Smooth muscle cell (in vitro differentiated cells): ENCODE measurements around the gene KCNK4. TPM values are rescaled to one million over a fixed set of nuclear protein-coding genes. Genes with fewer than 3 reads are reported as not detected.
"Not testable (repeated sequence)": the region's sequence is repeated elsewhere in the genome, so short reads cannot be mapped to it uniquely, and the experiment has no call there.

Experiments used
- DNase-seq: peaks from one replicate; lab custom pipeline; 2025; ENCODE audit not compliant: unreplicated experiment; lab: John Stamatoyannopoulos, UW
- H2AFZ ChIP-seq: fragments of 200-600 bp; sonication (generic); 2 replicates; pipeline ENCODE4 v1.6.0; 2016; ENCODE audit warnings: antibody characterized with exemption, low read depth, mild to moderate bottlenecking
- H3F3A ChIP-seq: fragments of 200-600 bp; sonication (generic); 2 replicates; pipeline ENCODE4 v1.6.0; 2017; ENCODE audit warnings: antibody characterized with exemption, low read depth
- H3K27ac ChIP-seq: fragments of 200-600 bp; sonication (generic); 2 replicates; pipeline ENCODE4 v1.5.1; 2016; ENCODE audit warnings: low read depth, mild to moderate bottlenecking
- H3K27me3 ChIP-seq: fragments of 200-600 bp; sonication (generic); 2 replicates; pipeline ENCODE4 v1.6.1; 2016; ENCODE audit warnings: low read depth, mild to moderate bottlenecking
- H3K36me3 ChIP-seq: fragments of 200-600 bp; sonication (generic); 2 replicates; pipeline ENCODE4 v1.5.1; 2016; ENCODE audit warnings: low read depth
- H3K4me1 ChIP-seq: fragments of 200-600 bp; sonication (generic); 2 replicates; pipeline ENCODE4 v1.5.1; 2016; ENCODE audit warnings: low read depth
- H3K4me2 ChIP-seq: fragments of 200-600 bp; sonication (generic); 2 replicates; pipeline ENCODE4 v1.6.0; 2016; ENCODE audit warnings: mild to moderate bottlenecking
- H3K4me3 ChIP-seq: fragments of 200-600 bp; sonication (generic); 2 replicates; pipeline ENCODE4 v1.5.1; 2016; ENCODE audit warnings: mild to moderate bottlenecking
- H3K79me2 ChIP-seq: fragments of 200-600 bp; sonication (generic); 2 replicates; pipeline ENCODE4 v1.6.0; 2016; ENCODE audit warnings: low read depth, mild to moderate bottlenecking
- H3K9ac ChIP-seq: fragments of 200-600 bp; sonication (generic); 2 replicates; pipeline ENCODE4 v1.6.0; 2016; ENCODE audit warnings: low read depth
- H3K9me3 ChIP-seq: fragments of 200-600 bp; sonication (generic); replicated peaks from 2 replicates; pipeline ENCODE4 v1.5.1; 2016; ENCODE audit warnings: low read depth
- H4K20me1 ChIP-seq: fragments of 200-600 bp; sonication (generic); 2 replicates; pipeline ENCODE4 v1.6.0; 2016; ENCODE audit warnings: low read depth
- CTCF ChIP-seq: fragments of 200-600 bp; sonication (generic); IDR thresholded peaks from 2 replicates; pipeline ENCODE4 v1.5.1; 2017; ENCODE audit warnings: borderline replicate concordance, mild to moderate bottlenecking, antibody characterized with exemption; ENCODE audit not compliant: insufficient read depth, poor library complexity, severe bottlenecking
- WGBS: methylation state at CpG from one replicate; pipeline ENCODE4 v1.1.7; 2016; ENCODE audit warnings: low lambda C conversion rate; 5-methylcytosine and 5-hydroxymethylcytosine counted together
- polyA plus RNA-seq: library from polyadenylated mRNA; unstranded; fragments of >200 nt; fragmentation: Nextera tagmentation; extraction: Ambion mirVana; gene quantifications from 2 replicates; pipeline ENCODE4 v1.2.1, GENCODE V29; 2016
- total RNA-seq: library from RNA; depleted of rRNA; stranded (reverse); fragments of >200 nt; gene quantifications from 2 replicates; pipeline ENCODE4 v1.2.3, GENCODE V29; 2014

The KCNK4 gene
- total and polyA plus RNA-seq, 2 experiments from 2014 or later: not detected

- 93% methylated on average over 13 of the region's 18 CpGs for WGBS
- H3K79me2 ChIP-seq: peaks cover 13% of the 10 kb centered on the region
- no peak overlapping the region for H3K4me2 ChIP-seq
- H3K36me3 ChIP-seq: no peaks in the 10 kb centered on the region
- H2AFZ ChIP-seq: no peak overlapping the region
- H4K20me1 ChIP-seq: no peaks in the 10 kb centered on the region
- no peak for TF ChIP-seq CTCF
- no peak for DNase-seq
- H3K4me1 ChIP-seq: no peaks in the 10 kb centered on the region
- H3K9ac ChIP-seq: no peak overlapping the region
- no peak overlapping the region for H3K27ac ChIP-seq
- no peaks in the 10 kb centered on the region for H3K9me3 ChIP-seq
- H3K27me3 ChIP-seq: no peaks in the 10 kb centered on the region
- no peaks in the 10 kb centered on the region for H3F3A ChIP-seq
- no peak overlapping the region for H3K4me3 ChIP-seq
These were observed 22.5 kb downstream of the KCNK4 start for GRCh38 chr11:64313491-64314145.

DNA sequence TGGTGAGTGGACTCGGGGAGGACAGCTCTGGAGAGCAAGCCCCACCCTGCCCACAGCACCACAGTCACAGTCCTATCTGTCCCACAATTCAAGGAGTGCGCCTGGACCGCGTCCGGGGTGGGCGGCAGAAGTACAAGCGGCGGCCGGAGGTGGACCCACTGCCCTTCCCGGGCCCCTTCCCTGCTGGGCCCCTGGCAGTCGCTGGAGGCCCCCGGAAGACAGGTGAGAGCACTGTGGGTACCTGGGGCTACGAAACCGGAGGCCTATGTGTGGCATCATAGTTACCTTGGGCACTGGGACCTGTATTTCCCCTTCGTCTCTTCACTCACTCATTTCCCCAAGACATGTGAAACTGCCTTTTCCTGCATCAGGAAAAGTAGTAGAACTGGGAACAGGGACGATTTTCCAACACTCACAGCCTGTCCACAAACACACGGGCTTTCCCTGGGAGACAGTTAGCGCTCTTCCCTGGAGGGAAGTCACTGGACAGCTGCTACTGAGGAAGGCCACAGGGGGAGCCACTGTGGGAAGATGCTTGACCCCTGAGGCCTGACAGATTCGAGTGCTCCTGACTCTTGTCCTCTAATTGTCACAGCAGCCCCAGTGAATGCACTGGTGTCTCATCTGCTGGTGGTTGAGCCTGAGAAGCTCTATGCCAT, 23.2 kb downstream of the KCNK4 start:
- H3K27ac ChIP-seq: no peak overlapping the region
- 96% methylated on average over 18 of the region's 19 CpGs for WGBS
- no peaks in the 10 kb centered on the region for H3F3A ChIP-seq
- no peak for DNase-seq
- peaks cover 9% of the 10 kb centered on the region for H3K79me2 ChIP-seq
- H3K4me3 ChIP-seq: no peak overlapping the region
- no peaks in the 10 kb centered on the region for H4K20me1 ChIP-seq
- H3K4me1 ChIP-seq: peaks cover 5% of the 10 kb centered on the region
- no peaks in the 10 kb centered on the region for H3K9me3 ChIP-seq
- H3K36me3 ChIP-seq: no peaks in the 10 kb centered on the region
- no peak overlapping the region for H2AFZ ChIP-seq
- no peak overlapping the region for H3K9ac ChIP-seq
- no peaks in the 10 kb centered on the region for H3K27me3 ChIP-seq
- H3K4me2 ChIP-seq: no peak overlapping the region
- TF ChIP-seq CTCF: no peak

- Histone ChIP-seq H2AFZ (no peak overlapping the region), H3K79me2 (peaks cover 9% of the 10 kb centered on the region), H3K27me3 (no peaks in the 10 kb centered on the region), H3K9me3 (no peaks in the 10 kb centered on the region), H3K27ac (no peak overlapping the region), H4K20me1 (no peaks in the 10 kb centered on the region), H3K4me3 (no peak overlapping the region), H3K9ac (no peak overlapping the region), H3K4me1 (peaks cover 8% of the 10 kb centered on the region), H3K36me3 (no peaks in the 10 kb centered on the region), H3F3A (no peaks in the 10 kb centered on the region), H3K4me2 (no peak overlapping the region)
- WGBS: 95% methylated on average over 24 of the region's 24 CpGs
- DNase-seq: no peak
- no peak for TF ChIP-seq CTCF
These were observed 23.9 kb downstream of the KCNK4 start for GRCh38 chr11:64314805-64315561.

- not testable (repeated sequence) for H4K20me1 ChIP-seq, H3F3A ChIP-seq, H2AFZ ChIP-seq, H3K79me2 ChIP-seq, H3K9ac ChIP-seq, DNase-seq, H3K4me1 ChIP-seq, H3K36me3 ChIP-seq, H3K9me3 ChIP-seq, H3K27me3 ChIP-seq
- peak overlapping the region; percentile 96 for H3K27ac ChIP-seq
- 86% methylated on average over 21 of the region's 25 CpGs for WGBS
- H3K4me3 ChIP-seq: peak overlapping the region; percentile 95
- H3K4me2 ChIP-seq: peak overlapping the region; percentile 90
These were observed 24.8 kb downstream of the KCNK4 start for GRCh38 chr11:64315667-64316526.
